GM23248 (cell line): ENCODE results near the gene TTC4.

Experiments used
- EZH2 ChIP-seq: fragments of 200-600 bp; sonication (generic); IDR thresholded peaks from 2 replicates; pipeline ENCODE4 v1.6.1; 2018; ENCODE audit warnings: antibody characterized with exemption, mild to moderate bottlenecking; ENCODE audit not compliant: insufficient read depth, poor library complexity, severe bottlenecking
- EZH2phosphoT487 ChIP-seq: fragments of 200-600 bp; sonication (generic); IDR thresholded peaks from 2 replicates; pipeline ENCODE4 v1.6.1; 2018; ENCODE audit warnings: antibody characterized with exemption, moderate library complexity, mild to moderate bottlenecking, low read depth; ENCODE audit not compliant: insufficient read depth

DNA sequence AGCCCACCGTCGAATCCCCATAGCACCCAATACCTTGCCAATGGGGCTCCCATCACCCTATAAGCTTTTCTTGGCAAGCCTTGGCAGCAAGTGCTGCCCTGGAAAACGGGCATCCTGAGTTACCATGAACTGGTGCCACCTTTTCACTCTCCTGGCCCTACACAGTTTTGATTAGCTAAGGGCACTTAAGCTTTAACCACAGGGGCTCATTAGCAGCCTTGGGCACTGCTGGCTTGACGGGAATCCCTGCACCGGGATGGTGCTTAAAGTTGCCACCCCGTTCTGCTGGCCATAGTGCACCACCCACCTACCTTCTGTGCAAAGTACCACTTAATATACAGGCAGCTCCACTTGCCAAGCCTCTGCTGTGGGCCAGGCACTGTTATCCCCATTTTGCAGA is 34.9 kb downstream of the TTC4 start:
- TF ChIP-seq EZH2 (no peak), EZH2phosphoT487 (no peak)
